SK-N-SH (cell line): ENCODE data around the gene CKAP4. TPM values are rescaled to one million over a fixed set of nuclear protein-coding genes. Genes with fewer than 3 reads are reported as not detected.

Experiments
- CTCF ChIA-PET: fragments of 300-600, 350-600 bp; formaldehyde crosslinking; extraction: SDS; loops from one replicate; lab custom pipeline; 2021; lab: Yijun Ruan, JAX
- POLR2A ChIA-PET: fragments of 350-600 bp; sonication (Branson Sonifier 250); formaldehyde crosslinking; extraction: SDS; loops from one replicate; lab custom pipeline; 2020; ENCODE audit warnings: antibody characterized with exemption, inconsistent platforms; lab: Yijun Ruan, JAX
- DNase-seq: peaks from one replicate; pipeline ENCODE4 v3.0.0; 2012
- H2AFZ ChIP-seq: fragments of 200-600 bp; sonication (generic); 2 replicates; pipeline ENCODE4 v1.8.1; 2016; ENCODE audit warnings: antibody characterized with exemption, mild to moderate bottlenecking, low read depth
- H3F3A ChIP-seq: fragments of 200-600 bp; sonication (generic); replicated peaks from 2 replicates; pipeline ENCODE3; 2016; ENCODE audit warnings: antibody characterized with exemption, mild to moderate bottlenecking; ENCODE audit not compliant: insufficient read depth
- H3K27ac ChIP-seq, 2 experiments: fragments of 200-500 bp in 1 of 2; fragments of 200-600 bp in 1 of 2; sonication (Bioruptor generic) in 1 of 2; sonication (generic), shearing (Covaris generic) in 1 of 2; 2 replicates each; pipeline versions ENCODE4 v1.5.1 to v1.6.1; 2014 to 2016; ENCODE audit warnings: low read depth in 2 of 2, inconsistent platforms in 1 of 2, low read length in 1 of 2, mild to moderate bottlenecking in 1 of 2, mixed read lengths in 1 of 2
- H3K27me3 ChIP-seq: fragments of 200-600 bp; sonication (generic), shearing (Covaris generic); 2 replicates; pipeline ENCODE4 v1.6.1; 2016; ENCODE audit warnings: mixed run types; ENCODE audit not compliant: insufficient read depth
- H3K36me3 ChIP-seq, 2 experiments: fragments of 200-500 bp in 1 of 2; fragments of 200-600 bp in 1 of 2; sonication (Bioruptor generic) in 1 of 2; sonication (generic) in 1 of 2; replicated peaks in 1 of 2; 2 replicates each; pipeline versions ENCODE3 to v1.5.1; 2014 to 2016; ENCODE audit warnings: low read length in 1 of 2, mild to moderate bottlenecking in 1 of 2; ENCODE audit not compliant: insufficient read depth in 2 of 2, control insufficient read depth in 1 of 2
- H3K4me1 ChIP-seq, 2 experiments: fragments of 200-500 bp in 1 of 2; fragments of 200-600 bp in 1 of 2; sonication (Bioruptor generic) in 1 of 2; sonication (generic), shearing (Covaris generic) in 1 of 2; 2 replicates each; pipeline versions ENCODE4 v1.5.1 to v1.6.1; 2014 to 2016; ENCODE audit warnings: low read depth in 1 of 2, low read length in 1 of 2, mixed run types in 1 of 2; ENCODE audit not compliant: insufficient read depth in 2 of 2, control insufficient read depth in 1 of 2
- H3K4me2 ChIP-seq: fragments of 200-600 bp; sonication (generic), shearing (Covaris generic); 2 replicates; pipeline ENCODE4 v1.6.1; 2017; ENCODE audit warnings: mixed run types
- H3K4me3 ChIP-seq, 2 experiments: fragments of 200-500 bp in 1 of 2; fragments of 200-600 bp in 1 of 2; sonication (Bioruptor generic) in 1 of 2; sonication (generic), shearing (Covaris generic) in 1 of 2; 2 replicates each; pipeline versions ENCODE4 v1.5.1 to v1.8.1; 2014 to 2016; ENCODE audit warnings: low read depth in 2 of 2, inconsistent platforms in 1 of 2, low read length in 1 of 2, mild to moderate bottlenecking in 1 of 2, mixed read lengths in 1 of 2, moderate library complexity in 1 of 2
- H3K79me2 ChIP-seq: fragments of 200-600 bp; sonication (generic); 2 replicates; pipeline ENCODE4 v1.8.1; 2017; ENCODE audit warnings: mild to moderate bottlenecking; ENCODE audit not compliant: insufficient read depth
- H3K9ac ChIP-seq: fragments of 200-600 bp; sonication (generic); 2 replicates; pipeline ENCODE4 v1.6.1; 2017; ENCODE audit warnings: mixed run types
- H3K9me2 ChIP-seq: fragments of 200-600 bp; sonication (generic); 2 replicates; pipeline ENCODE4 v1.6.1; 2017; ENCODE audit warnings: mixed run types
- H3K9me3 ChIP-seq: fragments of 200-600 bp; sonication (generic); 2 replicates; pipeline ENCODE4 v1.6.1; 2017; ENCODE audit warnings: mixed run types, mild to moderate bottlenecking, moderate library complexity
- H4K20me1 ChIP-seq: fragments of 200-600 bp; sonication (generic); 2 replicates; pipeline ENCODE4 v1.6.1; 2017; ENCODE audit warnings: mild to moderate bottlenecking, mixed run types; ENCODE audit not compliant: insufficient read depth
- ELF1 ChIP-seq: IDR thresholded peaks from 2 replicates; pipeline ENCODE4 v1.4.0; 2012
- EP300 ChIP-seq, 2 experiments: IDR thresholded peaks; 2 replicates each; pipeline versions ENCODE4 v1.4.0 to v1.6.1; 2012; ENCODE audit warnings: borderline replicate concordance in 1 of 2, low read depth in 1 of 2, low read length in 1 of 2
- FOSL2 ChIP-seq: IDR thresholded peaks from 2 replicates; pipeline ENCODE4 v1.4.0; 2012; ENCODE audit warnings: low read depth, mild to moderate bottlenecking, moderate library complexity, borderline replicate concordance
- FOXJ3 ChIP-seq: sonication (generic); formaldehyde crosslinking; IDR thresholded peaks from 2 replicates; pipeline ENCODE4 v1.5.1; 2020; ENCODE audit warnings: mild to moderate bottlenecking, missing genetic modification reagents
- FOXM1 ChIP-seq: IDR thresholded peaks from 2 replicates; pipeline ENCODE4 v1.4.0; 2012; ENCODE audit warnings: low read depth, mild to moderate bottlenecking
- GABPA ChIP-seq: IDR thresholded peaks from 2 replicates; pipeline ENCODE4 v1.4.0; 2012; ENCODE audit warnings: low read depth, mild to moderate bottlenecking
- GATA2 ChIP-seq: sonication (generic); formaldehyde crosslinking; IDR thresholded peaks from 2 replicates; pipeline ENCODE4 v1.5.0; 2020; ENCODE audit warnings: mild to moderate bottlenecking, missing genetic modification reagents
- JUND ChIP-seq: IDR thresholded peaks from 2 replicates; pipeline ENCODE4 v1.4.0; 2012
- MAX ChIP-seq: IDR thresholded peaks from 2 replicates; pipeline ENCODE4 v1.4.0; 2012; ENCODE audit warnings: low read depth
- MXI1 ChIP-seq: IDR thresholded peaks from 2 replicates; pipeline ENCODE4 v1.6.1; 2012; ENCODE audit warnings: mild to moderate bottlenecking, low read depth, low read length, improper control_type of control experiment
- NRF1 ChIP-seq: IDR thresholded peaks from 2 replicates; pipeline ENCODE4 v1.6.1; 2012; ENCODE audit warnings: low read depth, mild to moderate bottlenecking, low read length
- POLR2AphosphoS5 ChIP-seq: IDR thresholded peaks from 2 replicates; pipeline ENCODE4 v1.6.1; 2012; ENCODE audit warnings: low read depth, low read length
- RAD21 ChIP-seq: IDR thresholded peaks from 2 replicates; pipeline ENCODE4 v1.6.1; 2012; ENCODE audit warnings: mild to moderate bottlenecking, low read length
- RCOR1 ChIP-seq: fragments of 150-350 bp; IDR thresholded peaks from 2 replicates; pipeline ENCODE4 v1.6.1; 2017; ENCODE audit warnings: antibody characterized with exemption, low read length
- REST ChIP-seq: IDR thresholded peaks from 2 replicates; pipeline ENCODE4 v1.6.1; 2012; ENCODE audit warnings: mild to moderate bottlenecking, low read depth, low read length, moderate library complexity
- RFX5 ChIP-seq: IDR thresholded peaks from 2 replicates; pipeline ENCODE4 v1.6.1; 2012; ENCODE audit warnings: mild to moderate bottlenecking, improper control_type of control experiment, low read length
- RXRA ChIP-seq: IDR thresholded peaks from 2 replicates; pipeline ENCODE4 v1.4.0; 2012; ENCODE audit warnings: low read depth, mild to moderate bottlenecking, borderline replicate concordance
- SIN3A ChIP-seq: IDR thresholded peaks from 2 replicates; pipeline ENCODE4 v1.6.1; 2012; ENCODE audit warnings: low read depth, mild to moderate bottlenecking, low read length, moderate library complexity, borderline replicate concordance
- SMC3 ChIP-seq: IDR thresholded peaks from 2 replicates; pipeline ENCODE4 v1.6.1; 2012; ENCODE audit warnings: low read depth, low read length, improper control_type of control experiment
- TAF1 ChIP-seq: IDR thresholded peaks from 2 replicates; pipeline ENCODE4 v1.6.1; 2012; ENCODE audit warnings: low read depth, mild to moderate bottlenecking, low read length, moderate library complexity, borderline replicate concordance
- TCF12 ChIP-seq: IDR thresholded peaks from 2 replicates; pipeline ENCODE4 v1.4.0; 2012
- YY1 ChIP-seq: IDR thresholded peaks from 2 replicates; pipeline ENCODE4 v1.4.0; 2012; ENCODE audit warnings: low read depth, mild to moderate bottlenecking
- WGBS: methylation state at CpG from one replicate; pipeline ENCODE4 v1.1.6; 2017; ENCODE audit warnings: low lambda C conversion rate; 5-methylcytosine and 5-hydroxymethylcytosine counted together
- polyA plus RNA-seq, 3 experiments: library from polyadenylated mRNA; depleted of rRNA; stranded (reverse); fragments of >200 nt; gene quantifications; 2 replicates each; pipeline ENCODE4 v1.2.3, GENCODE V29; 2012
- TF ChIP-seq, protein P1 (sequence below): fragments of 150-350 bp; IDR thresholded peaks from 2 replicates; pipeline ENCODE4 v1.6.1; 2017; ENCODE audit warnings: antibody characterized with exemption, low read length, low read depth, borderline replicate concordance

The CKAP4 gene
- polyA plus RNA-seq, 1 of the 3 experiments (the other 2 are of a cell fraction), result 113 TPM

- Histone ChIP-seq H3K27me3 (no peaks in the 10 kb centered on the region), H3K9me2 (no peaks in the 10 kb centered on the region), H3K4me1 (no peaks in the 10 kb centered on the region), H3K9me3 (0 out of 2 replicates have a peak, but pooled peaks cover 15% of the 10 kb centered on the region), H2AFZ (no peak overlapping the region), H3K79me2 (no peaks in the 10 kb centered on the region), H3K4me3 (no peak overlapping the region), H3K36me3 (no peaks in the 10 kb centered on the region), H4K20me1 (no peaks in the 10 kb centered on the region), H3K27ac (no peak overlapping the region), H3K9ac (no peak overlapping the region), H3K4me2 (no peak overlapping the region), H3F3A (no peaks in the 10 kb centered on the region)
- CTCF ChIA-PET, result interaction anchor here (3.0 kb wide), 1 partner anchor 9 kb away, joined by 16 read pairs; no protein-coding TSS in a partner anchor
- POLR2A ChIA-PET, result no interaction called here
- no peak for DNase-seq
- TF ChIP-seq NRF1 (no peak), MXI1 (no peak), FOSL2 (no peak), FOXJ3 (no peak), RXRA (no peak), EP300 (IDR thresholded peaks at IDR 0.05; ENCODE audit: borderline replicate concordance in 1 of 2, low read depth in 1 of 2, low read length in 1 of 2) (no peak), GATA2 (CRISPR knock-in tag) (no peak), SMC3 (no peak), RCOR1 (no peak), MAX (no peak), RFX5 (no peak)
- WGBS, result 41% methylated on average over 2 of the region's 2 CpGs
Measured at GRCh38 chr12:106217706-106218105, 30.1 kb downstream of the CKAP4 start.

DNA sequence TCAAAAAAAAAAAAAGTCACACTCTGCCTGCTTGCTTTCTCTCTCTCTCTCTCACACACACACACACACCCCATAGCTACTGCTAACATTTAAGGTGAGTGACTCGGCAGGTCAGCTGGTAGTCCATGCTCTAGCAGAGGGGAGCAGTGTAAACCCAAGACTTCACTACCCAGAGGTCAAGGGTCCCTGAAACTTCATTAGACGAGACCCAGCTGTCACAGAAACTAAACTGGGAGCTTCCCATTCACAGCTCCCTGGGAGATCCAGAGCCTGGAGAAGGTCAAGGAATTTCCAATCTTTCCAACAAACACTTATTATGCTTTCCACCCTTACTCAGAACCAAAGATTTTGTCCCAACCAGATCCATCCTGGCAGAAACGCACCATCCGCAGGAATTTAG lies 33.2 kb downstream of the CKAP4 start:
- POLR2A ChIA-PET, result no interaction called here
- Histone ChIP-seq H3K4me2 (no peak overlapping the region), H3K4me1 (no peaks in the 10 kb centered on the region), H3K4me3 (no peak overlapping the region), H3K27me3 (no peaks in the 10 kb centered on the region; the same call in 1 of the 2 replicates), H4K20me1 (no peaks in the 10 kb centered on the region), H3F3A (no peaks in the 10 kb centered on the region), H3K9ac (no peak overlapping the region), H3K9me3 (0 out of 2 replicates have a peak, but pooled peaks cover 15% of the 10 kb centered on the region), H3K79me2 (no peaks in the 10 kb centered on the region), H3K9me2 (no peaks in the 10 kb centered on the region), H3K27ac (no peak overlapping the region), H2AFZ (no peak overlapping the region), H3K36me3 (no peaks in the 10 kb centered on the region)
- TF ChIP-seq REST (no peak), YY1 (no peak), EP300 (IDR thresholded peaks at IDR 0.05; ENCODE audit: borderline replicate concordance in 1 of 2, low read depth in 1 of 2, low read length in 1 of 2) (no peak), RAD21 (no peak), MXI1 (no peak), FOSL2 (no peak), NRF1 (no peak), GABPA (no peak), SMC3 (no peak), MAX (no peak), TCF12 (no peak), ELF1 (no peak), POLR2AphosphoS5 (no peak), SIN3A (no peak), TAF1 (no peak), FOXM1 (no peak), JUND (no peak)
- TF ChIP-seq, protein P1, sequence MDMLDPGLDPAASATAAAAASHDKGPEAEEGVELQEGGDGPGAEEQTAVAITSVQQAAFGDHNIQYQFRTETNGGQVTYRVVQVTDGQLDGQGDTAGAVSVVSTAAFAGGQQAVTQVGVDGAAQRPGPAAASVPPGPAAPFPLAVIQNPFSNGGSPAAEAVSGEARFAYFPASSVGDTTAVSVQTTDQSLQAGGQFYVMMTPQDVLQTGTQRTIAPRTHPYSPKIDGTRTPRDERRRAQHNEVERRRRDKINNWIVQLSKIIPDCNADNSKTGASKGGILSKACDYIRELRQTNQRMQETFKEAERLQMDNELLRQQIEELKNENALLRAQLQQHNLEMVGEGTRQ, result no peak
- CTCF ChIA-PET, result interaction anchor here (0.9 to 1.4 kb wide), 3 partner anchors 9 to 79 kb away, joined by 3 to 6 read pairs (median 4); no protein-coding TSS in a partner anchor
- 58% methylated on average over 4 of the region's 4 CpGs for WGBS
- DNase-seq, result no peak
